Measurements from ENCODE around the gene CCL2.

The CCL2 gene

DNA sequence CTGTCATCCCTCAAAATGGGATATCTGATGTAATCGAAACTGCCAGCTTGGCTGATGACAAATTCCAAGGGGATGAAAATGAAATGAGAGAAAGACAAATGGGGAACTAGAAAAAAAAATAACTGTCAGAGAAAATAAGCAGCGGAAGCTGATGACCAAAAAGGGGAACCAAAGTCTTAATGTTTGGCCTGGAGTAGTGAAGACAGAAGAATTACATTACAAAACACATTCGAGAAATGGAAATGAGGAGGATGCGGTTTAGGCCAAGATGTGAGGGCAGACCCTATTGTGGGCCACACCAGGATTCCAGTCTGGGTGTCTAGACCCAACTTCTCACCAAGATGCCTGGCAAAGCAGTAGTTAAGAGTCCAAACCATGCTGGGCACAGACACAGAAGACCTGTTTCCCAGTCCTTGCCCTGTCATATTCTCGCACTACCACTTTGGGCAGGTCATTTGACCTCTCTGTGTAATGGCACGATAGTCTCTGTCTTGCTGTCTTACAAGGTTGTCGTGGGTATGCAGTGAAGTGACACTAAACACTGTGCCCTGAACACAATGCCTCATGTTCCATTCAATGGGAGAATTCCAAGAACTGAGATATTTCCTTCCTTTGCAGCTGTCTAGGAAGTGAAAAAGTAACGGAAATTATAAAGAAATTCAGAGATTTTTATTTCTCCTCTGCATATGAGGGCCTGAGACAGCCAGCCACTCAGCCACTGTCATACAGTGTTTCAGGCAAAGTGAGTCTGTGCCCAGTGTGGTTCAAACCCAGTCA lies 12.3 kb upstream of the CCL2 start:
- DNase-seq = peak; percentile 5

DNA sequence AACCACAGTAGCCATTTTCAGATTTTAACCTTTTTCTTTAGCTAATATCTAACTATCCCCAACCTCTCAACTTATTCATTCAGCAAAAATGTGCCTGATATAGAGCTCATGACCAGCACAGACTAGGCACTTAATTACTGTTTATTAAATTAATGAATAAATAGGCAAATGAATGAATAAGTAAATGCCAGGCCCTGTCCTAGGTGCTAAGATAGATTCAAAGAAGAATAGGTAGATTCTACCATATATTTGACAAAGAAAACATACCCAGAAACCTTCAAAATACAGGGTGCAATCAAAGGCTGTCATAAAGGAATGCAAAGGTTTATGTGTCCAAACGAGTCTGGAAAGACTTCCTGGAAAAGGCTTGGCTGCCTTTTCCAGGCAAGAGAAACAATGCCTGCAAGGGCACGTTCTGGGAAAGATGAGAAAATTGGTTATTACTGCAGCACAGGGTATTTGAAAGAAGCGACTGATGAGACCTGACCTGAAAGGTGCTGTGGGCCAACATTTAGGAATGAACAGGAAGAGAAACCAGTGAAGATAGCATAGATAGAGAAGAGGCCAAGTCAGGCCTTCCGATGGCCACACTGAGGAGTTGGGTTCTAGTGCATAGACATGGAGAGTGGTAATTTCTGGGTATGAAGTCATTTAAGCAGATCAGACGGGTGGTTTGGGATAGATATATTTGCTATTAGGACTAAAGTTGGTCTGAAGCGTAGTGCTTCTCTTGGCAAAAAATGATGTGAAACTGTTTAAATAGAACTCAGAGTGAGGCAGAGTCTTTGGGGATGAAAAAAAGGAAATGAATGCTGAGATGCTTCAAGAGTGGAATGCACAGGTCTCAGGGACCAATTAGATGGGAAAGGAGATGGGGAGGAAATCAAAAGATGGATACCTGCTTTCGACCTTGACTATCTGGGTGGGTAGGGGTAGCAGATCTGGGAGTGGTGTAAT lies 11.4 kb upstream of the CCL2 start:
- no peak for DNase-seq

DNA sequence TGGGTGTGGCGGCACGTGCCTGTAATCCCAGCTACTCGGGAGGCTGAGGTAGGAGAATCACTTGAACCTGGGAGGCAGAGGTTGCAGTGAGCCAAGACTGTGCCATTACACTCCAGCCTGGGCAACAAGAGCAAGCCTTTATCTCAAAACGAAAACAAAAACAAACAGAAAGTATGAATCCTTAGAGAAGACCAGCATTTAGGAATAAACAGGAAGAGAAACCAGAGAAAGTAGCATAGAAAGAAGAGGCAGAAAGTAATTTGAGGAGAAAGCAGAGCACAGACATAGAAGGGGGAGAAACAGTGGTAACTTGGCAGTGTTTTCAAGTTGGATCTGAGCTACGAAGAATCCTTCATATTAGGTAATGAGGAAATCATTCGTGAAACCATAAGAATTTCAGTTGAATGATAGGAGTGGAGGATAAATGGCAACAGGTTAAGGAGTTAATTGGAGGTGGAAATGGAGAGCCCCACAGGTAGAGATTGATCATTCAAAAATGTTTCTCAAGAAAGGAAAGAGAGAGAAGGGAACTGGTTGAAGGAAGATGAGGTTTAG lies 9.7 kb upstream of the CCL2 start:
- no peak for DNase-seq

DNA sequence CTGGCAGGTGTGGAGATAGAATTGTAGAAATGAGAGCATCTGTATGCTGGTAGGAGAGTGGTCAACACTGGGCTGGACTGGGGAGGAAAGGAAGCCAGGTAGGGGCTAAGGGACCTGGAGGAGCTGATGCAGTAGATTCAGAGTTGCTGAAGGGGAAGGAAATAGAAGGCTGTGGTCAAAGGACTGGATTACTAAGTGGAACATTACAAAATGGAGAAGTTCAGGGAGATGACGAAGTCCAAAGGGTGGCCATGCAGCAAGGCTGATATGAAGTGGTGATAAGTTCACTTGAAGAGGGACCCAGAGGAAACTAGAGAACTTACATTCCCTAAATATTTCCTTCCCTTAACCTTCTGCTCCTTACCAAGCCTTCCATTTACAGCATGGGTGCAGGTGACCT lies 8.6 kb upstream of the CCL2 start:
- no peak for DNase-seq

DNA sequence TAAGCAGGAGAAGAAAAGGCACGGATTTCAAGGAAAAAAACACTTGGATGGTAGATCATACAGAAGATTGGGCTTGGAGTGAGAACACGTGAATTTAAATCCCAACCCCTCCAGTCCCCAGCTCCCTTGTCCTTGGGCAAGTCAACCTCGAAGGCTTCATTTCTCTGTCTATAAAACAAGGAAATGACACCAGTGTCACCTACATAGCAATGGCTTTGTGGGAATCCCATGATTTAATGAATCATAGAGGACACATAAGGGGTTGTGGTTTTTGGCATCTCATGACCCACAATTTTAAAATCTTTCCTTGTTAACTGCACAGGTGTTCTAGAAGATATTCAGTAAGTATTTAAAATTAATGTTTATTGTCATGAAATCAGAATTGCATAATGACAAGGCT lies 8.2 kb upstream of the CCL2 start:
- DNase-seq = no peak

DNA sequence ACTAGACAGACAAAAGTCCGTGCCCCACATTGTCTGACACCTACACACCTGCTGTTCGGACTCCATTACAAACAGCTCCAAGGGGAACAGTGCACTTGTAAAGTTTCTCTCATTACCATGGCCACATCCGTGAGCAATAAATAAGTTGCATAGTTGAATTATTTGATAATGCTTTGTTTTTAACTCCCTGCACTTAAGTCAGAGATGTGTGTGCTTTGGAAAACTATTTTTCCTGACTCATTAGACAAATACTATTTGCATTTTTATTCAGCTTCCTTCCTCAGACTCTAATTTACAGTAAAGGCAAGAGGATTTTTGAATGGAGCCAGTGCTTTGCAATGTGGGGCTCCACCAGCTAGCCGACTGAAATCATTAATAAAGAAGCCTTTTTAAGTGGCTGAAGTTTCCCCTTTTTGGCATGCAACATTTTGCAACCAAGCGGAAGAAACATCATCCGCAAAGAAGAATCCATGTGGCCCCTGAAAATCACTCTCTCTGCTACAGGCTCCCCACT lies 6.5 kb upstream of the CCL2 start:
- no peak for DNase-seq

DNA sequence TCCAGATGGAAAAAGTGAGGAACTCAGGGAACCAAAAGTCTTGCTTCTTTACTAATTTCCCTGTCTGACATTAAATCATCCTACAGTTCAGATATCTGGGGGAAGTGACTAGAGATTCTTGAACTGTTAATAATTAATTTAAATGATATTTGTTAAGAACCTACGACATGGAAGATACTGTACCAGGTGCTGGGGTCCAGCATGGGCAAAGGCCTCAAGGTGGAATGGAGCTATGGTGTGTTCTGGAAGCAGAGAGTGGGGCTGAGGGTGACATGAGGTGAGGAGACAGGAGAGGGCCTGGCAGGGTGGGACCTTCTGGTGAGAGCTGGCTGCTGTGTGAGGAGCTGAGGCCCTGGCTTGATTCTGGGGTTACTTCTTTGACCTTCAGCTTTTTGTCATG lies 6.0 kb upstream of the CCL2 start:
- no peak for DNase-seq

DNA sequence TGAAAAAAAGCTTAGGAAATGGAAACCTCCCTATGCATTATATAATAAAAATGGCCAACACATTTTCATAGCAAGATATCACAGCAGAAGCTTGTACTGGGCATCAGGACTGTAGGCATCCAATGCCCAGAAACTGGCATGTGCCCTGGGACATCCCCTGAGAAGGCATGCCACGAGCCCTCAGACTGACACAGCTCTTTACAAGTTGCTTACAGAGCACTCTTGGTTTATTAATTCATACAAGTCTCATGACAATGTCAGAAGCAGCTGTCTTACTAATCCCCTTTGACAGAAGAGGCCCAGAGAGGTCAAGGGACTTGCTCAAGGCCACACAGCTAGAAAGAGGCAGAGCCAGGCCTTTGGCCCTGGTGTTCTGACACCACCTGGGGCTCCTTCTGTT lies 5.6 kb upstream of the CCL2 start:
- DNase-seq = no peak

DNA sequence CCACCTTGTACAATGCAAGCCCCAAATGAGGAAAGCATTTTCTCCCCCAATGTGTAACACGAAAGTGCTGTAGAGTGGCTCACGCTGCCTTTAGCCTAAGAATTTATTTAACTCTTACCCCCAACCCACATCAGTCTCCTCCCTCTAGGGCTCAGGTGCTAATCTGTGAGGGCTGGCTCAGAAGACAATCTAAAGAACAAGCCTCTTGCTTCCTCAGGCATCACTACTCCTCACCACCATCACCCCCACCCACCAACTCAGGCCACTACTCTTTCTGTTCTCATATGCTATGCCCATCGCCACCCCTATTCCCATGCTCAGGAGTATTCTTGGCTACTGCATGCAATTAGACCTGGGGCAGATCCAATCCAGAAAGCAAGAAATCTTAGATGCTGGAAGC lies 3.9 kb upstream of the CCL2 start:
- no peak for DNase-seq

DNA sequence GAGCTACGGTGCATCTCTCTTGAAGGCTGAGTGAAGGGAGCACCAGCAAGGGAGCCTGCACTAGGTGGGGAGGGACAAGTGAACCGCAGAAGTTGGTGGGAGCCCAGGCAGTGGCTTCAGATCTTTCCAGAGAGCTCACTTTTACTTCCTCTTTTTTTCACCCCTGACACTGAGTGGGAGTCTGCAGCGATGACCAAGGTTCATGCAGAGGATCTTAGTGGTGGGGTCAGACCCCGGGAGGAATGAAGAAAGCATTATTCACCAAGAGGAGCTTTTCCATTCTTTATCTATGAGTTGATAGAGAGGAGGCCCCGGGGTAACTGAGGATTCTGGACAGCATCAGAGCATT lies 3.0 kb upstream of the CCL2 start:
- DNase-seq = no peak

DNA sequence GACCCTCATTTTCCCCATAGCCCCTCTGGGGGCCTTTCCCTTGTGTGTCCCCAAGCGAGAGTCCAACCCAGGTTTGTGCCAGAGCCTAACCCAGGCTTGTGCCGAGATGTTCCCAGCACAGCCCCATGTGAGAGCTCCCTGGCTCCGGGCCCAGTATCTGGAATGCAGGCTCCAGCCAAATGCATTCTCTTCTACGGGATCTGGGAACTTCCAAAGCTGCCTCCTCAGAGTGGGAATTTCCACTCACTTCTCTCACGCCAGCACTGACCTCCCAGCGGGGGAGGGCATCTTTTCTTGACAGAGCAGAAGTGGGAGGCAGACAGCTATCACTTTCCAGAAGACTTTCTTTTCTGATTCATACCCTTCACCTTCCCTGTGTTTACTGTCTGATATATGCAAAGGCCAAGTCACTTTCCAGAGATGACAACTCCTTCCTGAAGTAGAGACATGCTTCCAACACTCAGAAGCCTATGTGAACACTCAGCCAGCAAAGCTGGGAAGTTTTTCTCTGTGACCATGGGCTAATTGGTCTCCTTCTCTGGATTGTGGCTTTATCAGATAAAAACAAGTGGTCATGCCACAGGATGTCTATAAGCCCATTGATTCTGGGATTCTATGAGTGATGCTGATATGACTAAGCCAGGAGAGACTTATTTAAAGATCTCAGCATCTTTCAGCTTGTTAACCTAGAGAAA lies 2.5 kb upstream of the CCL2 start:
- no peak for DNase-seq

DNA sequence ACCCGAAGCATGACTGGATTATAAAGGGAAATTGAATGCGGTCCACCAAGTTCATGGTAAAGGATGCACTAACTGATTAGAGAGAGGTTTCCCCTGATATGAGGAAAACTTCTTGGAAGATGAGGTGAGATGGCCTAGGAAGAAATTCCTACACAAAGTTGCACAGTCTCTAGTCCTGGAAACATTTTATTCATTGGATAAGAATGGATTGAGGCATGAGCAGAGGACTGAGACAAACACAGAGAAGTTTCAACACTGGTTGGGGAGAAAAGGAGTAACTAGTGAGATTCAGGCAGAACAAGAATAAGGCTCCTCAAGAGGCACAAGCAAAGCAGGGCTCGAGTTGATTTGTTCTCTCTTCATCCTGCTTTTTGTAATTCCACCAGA lies 2.0 kb upstream of the CCL2 start:
- DNase-seq = no peak

DNA sequence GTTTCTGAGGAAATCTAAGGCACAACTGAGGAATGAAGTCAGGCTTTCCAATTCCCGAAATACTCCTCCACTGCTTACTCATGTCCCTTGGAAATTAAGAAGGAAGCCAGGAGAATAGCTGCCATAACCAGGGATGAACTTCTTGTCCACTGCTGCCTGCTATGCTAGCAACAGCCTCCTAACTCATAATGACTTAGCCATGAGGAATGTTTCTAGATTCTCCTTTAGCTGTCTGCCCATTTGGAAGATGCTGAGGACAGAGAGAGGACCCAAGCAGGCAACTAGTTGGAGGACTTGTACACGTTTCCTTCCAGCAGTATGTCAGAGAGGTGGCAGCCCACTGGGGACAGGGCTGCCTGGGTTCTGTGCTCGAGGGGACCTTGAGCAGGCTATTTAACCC lies 939 bp upstream of the CCL2 start:
- DNase-seq = no peak

DNA sequence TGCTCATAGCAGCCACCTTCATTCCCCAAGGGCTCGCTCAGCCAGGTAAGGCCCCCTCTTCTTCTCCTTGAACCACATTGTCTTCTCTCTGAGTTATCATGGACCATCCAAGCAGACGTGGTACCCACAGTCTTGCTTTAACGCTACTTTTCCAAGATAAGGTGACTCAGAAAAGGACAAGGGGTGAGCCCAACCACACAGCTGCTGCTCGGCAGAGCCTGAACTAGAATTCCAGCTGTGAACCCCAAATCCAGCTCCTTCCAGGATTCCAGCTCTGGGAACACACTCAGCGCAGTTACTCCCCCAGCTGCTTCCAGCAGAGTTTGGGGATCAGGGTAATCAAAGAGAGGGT lies 272 bp downstream of the CCL2 start:
- DNase-seq = no peak

DNA sequence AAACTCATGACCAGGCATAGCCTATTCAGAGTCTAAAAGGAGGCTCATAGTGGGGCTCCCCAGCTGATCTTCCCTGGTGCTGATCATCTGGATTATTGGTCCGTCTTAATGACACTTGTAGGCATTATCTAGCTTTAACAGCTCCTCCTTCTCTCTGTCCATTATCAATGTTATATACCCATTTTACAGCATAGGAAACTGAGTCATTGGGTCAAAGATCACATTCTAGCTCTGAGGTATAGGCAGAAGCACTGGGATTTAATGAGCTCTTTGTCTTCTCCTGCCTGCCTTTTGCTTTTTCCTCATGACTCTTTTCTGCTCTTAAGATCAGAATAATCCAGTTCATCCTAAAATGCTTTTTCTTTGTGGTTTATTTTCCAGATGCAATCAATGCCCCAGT lies 756 bp downstream of the CCL2 start:
- no peak for DNase-seq

DNA sequence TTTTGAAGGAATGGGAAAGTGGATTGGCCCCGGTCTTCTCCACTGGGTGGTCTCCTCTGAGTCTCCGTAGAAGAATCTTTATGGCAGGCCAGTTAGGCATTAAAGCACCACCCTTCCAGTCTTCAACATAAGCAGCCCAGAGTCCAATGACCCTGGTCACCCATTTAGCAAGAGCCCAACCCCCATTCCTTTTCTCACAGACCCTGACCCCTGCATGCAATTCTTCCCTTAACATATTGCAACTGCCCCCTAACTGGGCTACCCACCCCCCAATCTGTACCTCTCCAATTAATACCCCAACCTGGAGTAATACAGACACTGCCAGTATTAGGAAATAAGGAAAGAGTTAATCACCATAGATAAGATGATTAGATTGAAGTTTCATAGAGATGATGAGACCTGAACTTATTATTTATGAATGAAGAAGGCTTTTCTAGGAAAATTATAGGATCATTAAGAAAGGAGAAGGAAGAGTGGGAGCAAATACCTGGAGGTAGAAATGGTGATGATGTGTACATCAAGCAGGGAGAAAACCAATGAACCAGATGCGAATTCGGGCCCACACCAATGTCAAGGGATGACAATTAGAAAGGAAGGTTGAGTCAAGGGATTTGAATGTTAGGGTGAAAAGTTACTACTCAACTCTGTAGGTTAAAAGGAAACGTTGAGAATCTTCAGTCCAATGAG lies 2.4 kb downstream of the CCL2 start:
- no peak for DNase-seq

DNA sequence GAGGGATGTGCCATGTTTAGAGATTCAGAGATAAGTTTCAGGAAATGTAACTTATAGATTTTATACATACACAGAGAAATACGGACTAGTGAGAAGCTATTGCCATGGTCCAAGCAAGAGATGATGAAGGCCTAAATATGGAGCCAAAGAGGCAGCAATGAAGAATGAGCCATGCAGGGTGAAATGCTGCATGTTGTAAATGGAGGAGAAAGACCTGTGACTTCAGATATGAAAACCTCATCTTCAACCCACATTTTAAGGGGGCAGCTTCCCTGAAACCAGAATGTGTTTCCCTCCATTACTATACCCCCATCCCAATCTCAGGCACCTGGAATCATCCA lies 2.9 kb downstream of the CCL2 start:
- no peak for DNase-seq

DNA sequence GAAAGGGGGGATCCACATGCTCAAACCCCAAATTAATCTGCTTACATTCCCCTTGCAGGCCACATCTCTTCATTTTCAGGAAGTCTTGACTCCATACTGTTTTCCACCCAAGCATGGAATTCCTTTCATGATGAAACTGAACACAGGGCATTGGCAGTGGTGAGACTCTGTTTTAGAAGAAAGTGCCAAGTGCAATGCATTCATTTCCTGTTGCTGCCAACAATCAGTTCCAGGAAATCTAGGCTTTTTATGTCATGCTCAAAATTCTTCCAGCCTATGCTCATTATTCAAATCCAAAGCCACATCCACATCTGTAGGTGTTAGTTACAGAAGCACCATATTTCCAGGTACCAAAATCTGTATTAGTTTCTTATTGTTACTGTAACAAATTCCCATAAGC lies 4.1 kb downstream of the CCL2 start:
- no peak for DNase-seq

DNA sequence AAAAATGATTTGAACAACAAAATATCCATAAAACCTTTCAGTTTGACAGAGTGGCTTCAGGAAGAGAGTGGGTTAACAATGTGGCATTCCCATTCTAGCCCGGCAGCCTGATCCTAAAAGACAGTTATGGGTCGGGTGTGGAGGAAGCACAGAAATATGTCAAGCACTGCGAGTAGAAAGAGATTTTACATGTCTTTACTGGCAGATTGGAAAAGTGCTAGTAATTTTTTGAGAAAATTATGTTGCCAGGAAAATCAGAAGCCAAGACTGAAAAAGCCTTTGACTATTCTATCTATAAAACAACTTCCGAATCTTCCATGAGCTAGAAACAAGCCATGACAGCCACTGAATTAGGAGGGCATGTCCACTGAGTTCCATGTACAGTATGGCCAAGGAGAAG lies 5.8 kb downstream of the CCL2 start:
- no peak for DNase-seq

DNA sequence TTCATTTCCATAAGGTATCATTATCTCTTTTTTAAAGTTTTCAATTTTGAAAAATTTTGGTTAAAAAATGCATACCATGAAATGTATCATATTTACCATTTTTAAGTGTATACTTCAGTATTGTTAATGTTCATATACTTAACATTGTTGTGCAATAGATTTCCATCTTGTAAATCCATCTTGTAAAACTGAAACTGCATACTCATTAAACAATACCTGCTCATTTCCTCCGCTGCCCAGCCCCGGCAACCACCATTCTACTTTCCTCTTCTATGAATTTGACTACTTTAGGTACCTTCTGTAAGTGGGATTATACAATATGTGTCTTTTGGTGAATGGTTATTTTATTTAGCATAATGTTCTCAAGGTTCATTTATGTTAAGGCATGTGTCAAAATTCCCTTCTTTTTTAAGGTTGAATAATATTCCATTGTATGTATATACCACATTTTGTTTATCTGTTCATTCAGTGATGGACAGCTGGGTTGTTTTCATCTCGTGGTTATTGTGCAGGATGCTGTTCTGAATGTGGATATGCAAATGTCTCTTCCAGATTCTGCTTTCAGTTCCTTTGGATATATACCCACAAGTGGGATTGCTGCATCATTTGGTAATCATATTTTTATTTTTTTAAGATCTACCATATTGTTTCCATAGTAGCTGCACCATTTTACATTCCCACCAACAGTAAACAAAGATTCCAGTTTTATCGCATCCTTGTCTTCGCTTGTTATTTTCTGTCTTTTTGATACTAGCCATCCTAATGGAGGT lies 6.7 kb downstream of the CCL2 start:
- no peak for DNase-seq

DNA sequence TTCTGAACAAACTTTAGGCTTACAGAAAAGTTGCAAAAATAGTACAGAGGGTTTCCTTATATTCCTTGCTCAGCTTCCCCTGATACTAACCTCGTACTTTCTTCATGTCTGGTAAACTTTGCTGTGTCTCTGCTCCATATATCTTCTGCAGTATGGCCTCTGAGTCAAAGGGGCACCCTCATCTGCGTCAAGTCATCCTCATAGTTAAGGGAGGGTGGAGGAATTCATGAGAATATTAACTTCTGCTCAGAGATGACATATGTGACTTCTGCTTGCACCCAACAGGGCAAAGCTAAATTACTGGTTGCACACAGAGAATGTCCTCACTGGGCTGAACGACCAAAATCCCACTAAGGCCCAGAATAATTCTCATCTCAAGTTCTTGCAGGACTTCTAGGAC lies 10.6 kb downstream of the CCL2 start:
- DNase-seq = no peak

DNA sequence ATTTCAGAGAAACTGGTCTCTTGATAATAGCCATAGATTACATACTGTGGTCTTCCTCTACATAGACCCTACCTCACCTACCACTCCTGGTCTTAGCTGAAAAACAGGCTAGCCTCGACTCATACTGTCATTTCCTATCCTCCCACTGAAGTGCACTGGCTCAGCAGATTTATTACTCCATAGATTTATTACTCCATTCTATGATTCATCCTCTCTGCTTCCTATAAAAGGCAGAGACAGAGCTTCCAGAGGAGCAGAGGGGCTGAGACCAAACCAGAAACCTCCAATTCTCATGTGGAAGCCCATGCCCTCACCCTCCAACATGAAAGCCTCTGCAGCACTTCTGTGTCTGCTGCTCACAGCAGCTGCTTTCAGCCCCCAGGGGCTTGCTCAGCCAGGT lies 14.9 kb downstream of the CCL2 start, which contains the start of gene CCL7:
Gene CCL7 (plus strand): TSS at position 253 of the 400 bp plus-strand sequence. CDS start 70 bp downstream, at position 323.
- no peak for DNase-seq
